Measurements from ENCODE around the gene SMARCB1. TPM values are rescaled to one million over a fixed set of nuclear protein-coding genes. Genes with fewer than 3 reads are reported as not detected.

Gene SMARCB1
- total and polyA plus RNA-seq, 12 donors, result 26.8 to 73.1 (median 39.8) TPM

DNA sequence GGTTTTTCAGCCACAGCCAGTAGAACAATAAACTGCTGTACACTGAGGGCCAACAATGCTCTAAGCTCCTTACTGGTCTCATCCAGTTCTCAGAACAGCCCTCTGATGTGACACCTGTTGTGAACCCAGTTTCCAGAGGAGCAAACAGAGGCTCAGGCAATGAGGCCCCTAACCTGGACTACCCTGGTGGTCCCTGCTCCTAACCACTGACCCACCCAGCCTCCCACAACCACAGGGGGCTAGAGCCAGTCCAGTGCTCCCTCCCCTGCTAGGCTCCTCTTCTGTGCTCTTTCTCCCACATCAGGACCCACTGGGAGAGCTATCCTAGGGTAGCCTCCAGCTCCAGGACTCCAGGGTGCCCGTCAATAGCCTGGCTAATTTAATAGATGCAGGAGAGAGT lies 4.1 kb upstream of the SMARCB1 start:
- TF ChIP-seq, protein P1, sequence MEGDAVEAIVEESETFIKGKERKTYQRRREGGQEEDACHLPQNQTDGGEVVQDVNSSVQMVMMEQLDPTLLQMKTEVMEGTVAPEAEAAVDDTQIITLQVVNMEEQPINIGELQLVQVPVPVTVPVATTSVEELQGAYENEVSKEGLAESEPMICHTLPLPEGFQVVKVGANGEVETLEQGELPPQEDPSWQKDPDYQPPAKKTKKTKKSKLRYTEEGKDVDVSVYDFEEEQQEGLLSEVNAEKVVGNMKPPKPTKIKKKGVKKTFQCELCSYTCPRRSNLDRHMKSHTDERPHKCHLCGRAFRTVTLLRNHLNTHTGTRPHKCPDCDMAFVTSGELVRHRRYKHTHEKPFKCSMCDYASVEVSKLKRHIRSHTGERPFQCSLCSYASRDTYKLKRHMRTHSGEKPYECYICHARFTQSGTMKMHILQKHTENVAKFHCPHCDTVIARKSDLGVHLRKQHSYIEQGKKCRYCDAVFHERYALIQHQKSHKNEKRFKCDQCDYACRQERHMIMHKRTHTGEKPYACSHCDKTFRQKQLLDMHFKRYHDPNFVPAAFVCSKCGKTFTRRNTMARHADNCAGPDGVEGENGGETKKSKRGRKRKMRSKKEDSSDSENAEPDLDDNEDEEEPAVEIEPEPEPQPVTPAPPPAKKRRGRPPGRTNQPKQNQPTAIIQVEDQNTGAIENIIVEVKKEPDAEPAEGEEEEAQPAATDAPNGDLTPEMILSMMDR (IDR thresholded peaks at IDR 0.05), result no peak
- intact Hi-C loops (cut with DNase I), result no loop called here
- H3K4me3 ChIP-seq, result no peak overlapping the region
- peaks cover 6 to 22% (median 10%) of the 10 kb centered on the region in 9 donors for H3K4me1 ChIP-seq
- no peaks in the 10 kb centered on the region for H3K27me3 ChIP-seq
- H3K27ac ChIP-seq, result no peak overlapping the region
- WGBS, 2 donors, result 94 to 100% methylated on average over 1 of the region's 1 CpG
- DNase-seq, result no peak
- H3K36me3 ChIP-seq, result peaks cover 0 to 3% (median 0%) of the 10 kb centered on the region in 9 donors
- no peaks in the 10 kb centered on the region for H3K9me3 ChIP-seq
- ATAC-seq, result no peak

DNA sequence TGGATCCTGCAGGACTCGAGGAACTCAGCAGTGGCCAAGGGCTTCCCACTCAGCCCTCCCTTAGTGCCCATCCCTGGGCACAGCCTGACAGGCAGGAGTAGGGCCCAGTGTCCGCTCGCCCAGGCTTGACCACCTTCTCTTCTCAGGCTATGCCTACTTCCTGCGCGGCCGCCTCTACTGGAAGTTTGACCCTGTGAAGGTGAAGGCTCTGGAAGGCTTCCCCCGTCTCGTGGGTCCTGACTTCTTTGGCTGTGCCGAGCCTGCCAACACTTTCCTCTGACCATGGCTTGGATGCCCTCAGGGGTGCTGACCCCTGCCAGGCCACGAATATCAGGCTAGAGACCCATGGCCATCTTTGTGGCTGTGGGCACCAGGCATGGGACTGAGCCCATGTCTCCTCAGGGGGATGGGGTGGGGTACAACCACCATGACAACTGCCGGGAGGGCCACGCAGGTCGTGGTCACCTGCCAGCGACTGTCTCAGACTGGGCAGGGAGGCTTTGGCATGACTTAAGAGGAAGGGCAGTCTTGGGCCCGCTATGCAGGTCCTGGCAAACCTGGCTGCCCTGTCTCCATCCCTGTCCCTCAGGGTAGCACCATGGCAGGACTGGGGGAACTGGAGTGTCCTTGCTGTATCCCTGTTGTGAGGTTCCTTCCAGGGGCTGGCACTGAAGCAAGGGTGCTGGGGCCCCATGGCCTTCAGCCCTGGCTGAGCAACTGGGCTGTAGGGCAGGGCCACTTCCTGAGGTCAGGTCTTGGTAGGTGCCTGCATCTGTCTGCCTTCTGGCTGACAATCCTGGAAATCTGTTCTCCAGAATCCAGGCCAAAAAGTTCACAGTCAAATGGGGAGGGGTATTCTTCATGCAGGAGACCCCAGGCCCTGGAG lies 3.3 kb upstream of the SMARCB1 start:
- Histone ChIP-seq H3K9me3 (no peaks in the 10 kb centered on the region), H3K4me3 (no peak overlapping the region), H3K27me3 (no peaks in the 10 kb centered on the region), H3K27ac (no peak overlapping the region), H3K36me3 (peaks cover 0 to 4% (median 0%) of the 10 kb centered on the region in 9 donors), H3K4me1 (peaks cover 6 to 25% (median 18%) of the 10 kb centered on the region in 9 donors)
- 85 to 86% methylated on average over 15 of the region's 15 CpGs for WGBS, 2 donors
- ATAC-seq (no peak), DNase-seq (no peak)
- TF ChIP-seq, protein P1 (IDR thresholded peaks at IDR 0.05), result no peak
- intact Hi-C loops (cut with DNase I), result no loop called here

DNA sequence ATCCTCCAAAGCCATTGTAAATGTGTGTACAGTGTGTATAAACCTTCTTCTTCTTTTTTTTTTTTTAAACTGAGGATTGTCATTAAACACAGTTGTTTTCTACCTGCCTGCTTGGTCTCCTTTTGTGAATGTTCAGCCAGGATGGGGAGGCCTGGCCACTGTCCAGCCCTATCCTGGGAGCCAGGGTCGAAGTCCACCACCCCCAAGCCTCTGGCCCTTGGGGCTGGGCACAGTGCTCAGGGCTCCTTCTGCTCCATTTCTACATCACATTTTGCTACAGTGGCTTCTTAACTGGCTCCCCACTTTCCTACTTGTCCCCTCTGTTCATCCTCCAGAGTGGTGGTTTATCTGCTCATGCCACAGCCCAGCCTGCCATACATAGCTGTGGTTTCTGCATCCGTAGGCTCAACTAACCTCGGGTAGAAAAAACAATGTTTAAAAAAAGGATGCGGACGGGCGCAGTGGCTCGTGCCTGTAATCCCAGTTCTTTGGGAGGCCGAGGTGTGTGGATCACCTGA lies 2.5 kb upstream of the SMARCB1 start:
- intact Hi-C loops (cut with DNase I), result no loop called here
- Histone ChIP-seq H3K27ac (no peak overlapping the region), H3K9me3 (no peaks in the 10 kb centered on the region), H3K4me1 (peaks cover 7 to 33% (median 26%) of the 10 kb centered on the region in 9 donors), H3K4me3 (no peak overlapping the region), H3K36me3 (peaks cover 0 to 11% (median 0%) of the 10 kb centered on the region in 9 donors), H3K27me3 (no peaks in the 10 kb centered on the region)
- DNase-seq (no peak), ATAC-seq (no peak)
- 84 to 89% methylated on average over 8 of the region's 8 CpGs for WGBS, 2 donors
- TF ChIP-seq, protein P1 (IDR thresholded peaks at IDR 0.05), result no peak

- TF ChIP-seq, protein P1 (IDR thresholded peaks at IDR 0.05), result no peak
- Histone ChIP-seq H3K4me1 (peaks cover 14 to 53% (median 42%) of the 10 kb centered on the region in 9 donors), H3K36me3 (peaks cover 0 to 25% (median 0%) of the 10 kb centered on the region in 9 donors), H3K27ac (peak overlapping the region; percentile 98 to 100 (median 100)), H3K27me3 (no peaks in the 10 kb centered on the region), H3K9me3 (no peaks in the 10 kb centered on the region), H3K4me3 (peak overlapping the region in 9 of 10 donors; percentile 70 to 96 (median 88))
- 36% methylated on average over 9 of the region's 9 CpGs for WGBS, 2 donors
- ATAC-seq, result peak in 5 of 8 donors; percentile 29 to 45 (median 37)
- intact Hi-C loops (cut with DNase I), result loop anchor here in 2 of 10 donors (5.0 kb wide), 2 partner anchors 41 to 56 kb away; no protein-coding TSS in a partner anchor
- no peak for DNase-seq
Observed at GRCh38 chr22:23786261-23786710, 480 bp upstream of the SMARCB1 start.

Measured in heart right ventricle (tissue), 16 donors.